Heart right ventricle (tissue), 16 donors: ENCODE results near the gene GZMA. TPM values are rescaled to one million over a fixed set of nuclear protein-coding genes. Genes with fewer than 3 reads are reported as not detected.
A peak's percentile ranks its signal among the peaks of the same experiment; 100 is the strongest.

Experiments used
- ATAC-seq, 8 donors: fragments of 200-7000 bp; cut with Tn5 transposase; one replicate each; pipeline ENCODE4 v1.9.1; 2020; ENCODE audit warnings: mild to moderate bottlenecking in 8 of 8, moderate library complexity in 8 of 8, moderate number of reproducible peaks in 1 of 8
- DNase-seq, 2 donors: peaks; one replicate each; pipeline ENCODE4 v3.0.0-alpha.2; 2020
- H3K27ac ChIP-seq, 10 donors: fragments of 200-600 bp; sonication (generic) in 2 of 10; one replicate each; pipeline versions ENCODE4 v1.5.0 to v1.8.0; 2020 to 2022; ENCODE audit warnings: mild to moderate bottlenecking in 3 of 10
- H3K27me3 ChIP-seq, 7 donors: fragments of 200-600 bp; one replicate each; pipeline ENCODE4 v1.8.0; 2021 to 2022; ENCODE audit warnings: mild to moderate bottlenecking in 2 of 7
- H3K36me3 ChIP-seq, 9 donors: fragments of 200-600 bp; sonication (generic) in 1 of 9; one replicate each; pipeline versions ENCODE4 v1.5.0 to v1.8.0; 2020 to 2022; ENCODE audit warnings: mild to moderate bottlenecking in 2 of 9
- H3K4me1 ChIP-seq, 9 donors: fragments of 200-600 bp; sonication (generic) in 1 of 9; one replicate each; pipeline versions ENCODE4 v1.5.0 to v1.8.0; 2020 to 2022; ENCODE audit warnings: mild to moderate bottlenecking in 4 of 9
- H3K4me3 ChIP-seq, 10 donors: fragments of 200-600 bp; sonication (generic) in 2 of 10; one replicate each; pipeline versions ENCODE4 v1.5.0 to v1.8.0; 2020 to 2022; ENCODE audit warnings: mild to moderate bottlenecking in 7 of 10, moderate library complexity in 2 of 10
- H3K9me3 ChIP-seq, 11 donors: fragments of 200-600 bp in 10 of 11; sonication (generic) in 2 of 11; one replicate each; pipeline versions ENCODE4 v1.5.0 to v1.8.0; 2013 to 2022; ENCODE audit warnings: mild to moderate bottlenecking in 2 of 11, control low read depth in 1 of 11, moderate library complexity in 1 of 11
- WGBS, 2 donors: extraction: QIAGEN DNeasy Blood & Tissue Kit; methylation state at CpG; one replicate each; pipeline ENCODE4 v1.1.7; 2013; ENCODE audit warnings: inconsistent platforms in 1 of 2; 5-methylcytosine and 5-hydroxymethylcytosine counted together
- intact Hi-C, 10 donors: fragments of 100-400 bp; cut with DNase I; formaldehyde crosslinking; loops; one replicate each; pipeline versions ENCODE4 v1.11.1 to v1.14.2; 2022
- polyA plus RNA-seq, 2 donors: library from polyadenylated mRNA; stranded (reverse); fragments of 200-250 nt; gene quantifications; one replicate each; pipeline ENCODE4 v1.2.3, GENCODE V29; 2013
- total RNA-seq, 10 donors: library from RNA; stranded (reverse); fragmentation: NEBNext Ultra II Directional in 3 of 10; extraction: Animal tissue kit (Norgen Biotek cat#: 25700) in 3 of 10; gene quantifications; one replicate each; pipeline versions ENCODE4 v1.2.1 to v1.2.4, GENCODE V29; 2021 to 2023
- TF ChIP-seq, protein P1 (sequence below), 9 donors: fragments of 200-600 bp; sonication (generic) in 2 of 9; IDR thresholded peaks; one replicate each; pipeline versions ENCODE4 v1.5.0 to v1.8.0; 2021 to 2022; ENCODE audit warnings: antibody characterized with exemption in 9 of 9, mild to moderate bottlenecking in 5 of 9, moderate library complexity in 1 of 9
- donor health status: Arrhythmogenic right ventricular cardiomyopathy.
- donor health status: ischemic (EF 13 %, LVEDD 7.1; RV severe dilation, severe dysfunction).
- donor health status: healthy with polysubstance abuse.
- donor health status: DM: no; HTN: yes; CAD: no.
- donor health status: DM: no; HTN: no; CAD: no.
- donor health status: ischemic (EF 25% LVEDD 6.9; RV normal size, moderate dysfunction).
- donor health status: ischemic (EF 25% LVEDD 5.7; RV mildly dilated, moderate dysfunction).
- donor health status: healthy.
- donor health status: DM: yes; HTN: yes; CAD: no.
- donor health status: Ischemic cardiomyopathy.
- donor health status: ischemic (EF 35%, LVEDD 5.7; RV mildly dilated, moderate dysfunction).
- donor health status: nonischemic (EF 11% LVEDD 7.7; RV severe dilation, severe dysfunction).
- donor health status: DM: yes; HTN: yes; CAD: no.
- donor health status: PGD.
- donor health status: ischemic (EF 29% LVEDD 5.4; RV normal size, mild dysfunction).
- donor health status: nonischemic (EF 23%, LVEDD 6.1; RV moderate dilation, normal function).

Gene GZMA
- total and polyA plus RNA-seq, 12 donors = 0.26 to 13.2 (median 0.78) TPM; not detected in 2

DNA sequence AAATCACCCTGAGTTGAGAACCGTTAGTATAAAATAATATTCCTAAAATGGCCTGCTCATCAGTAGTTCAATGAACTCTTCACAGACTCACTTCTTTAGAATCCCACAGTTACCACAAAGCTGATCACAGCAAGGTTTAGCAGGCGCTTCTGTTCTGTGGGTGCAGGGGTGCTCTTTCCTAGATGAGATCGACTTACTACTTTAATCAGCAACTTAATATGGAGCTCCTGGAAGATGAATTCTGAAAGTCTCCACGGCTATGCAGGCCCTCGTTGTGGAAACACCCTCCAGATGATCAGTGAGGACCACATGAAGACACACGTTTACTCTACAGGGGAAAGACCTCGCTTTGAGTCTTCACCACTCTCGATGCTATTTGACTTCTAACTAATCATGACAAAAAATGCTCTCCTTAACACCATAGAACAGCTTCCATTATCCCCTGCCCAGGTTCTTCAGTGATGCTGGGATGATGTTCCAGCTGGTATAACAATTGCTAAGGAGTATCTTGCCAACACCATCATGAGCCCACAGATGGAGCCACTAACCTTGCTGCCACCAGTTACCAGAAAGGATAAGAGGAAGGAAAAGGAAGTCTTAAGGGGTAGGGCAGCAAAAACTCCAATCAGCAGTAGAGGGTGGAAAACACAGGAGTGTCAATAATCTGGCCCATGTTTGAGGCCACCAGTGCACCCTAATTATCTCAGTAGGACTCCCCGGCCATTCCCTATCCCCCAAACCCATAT lies 39.7 kb downstream of the GZMA start:
- TF ChIP-seq, protein P1, sequence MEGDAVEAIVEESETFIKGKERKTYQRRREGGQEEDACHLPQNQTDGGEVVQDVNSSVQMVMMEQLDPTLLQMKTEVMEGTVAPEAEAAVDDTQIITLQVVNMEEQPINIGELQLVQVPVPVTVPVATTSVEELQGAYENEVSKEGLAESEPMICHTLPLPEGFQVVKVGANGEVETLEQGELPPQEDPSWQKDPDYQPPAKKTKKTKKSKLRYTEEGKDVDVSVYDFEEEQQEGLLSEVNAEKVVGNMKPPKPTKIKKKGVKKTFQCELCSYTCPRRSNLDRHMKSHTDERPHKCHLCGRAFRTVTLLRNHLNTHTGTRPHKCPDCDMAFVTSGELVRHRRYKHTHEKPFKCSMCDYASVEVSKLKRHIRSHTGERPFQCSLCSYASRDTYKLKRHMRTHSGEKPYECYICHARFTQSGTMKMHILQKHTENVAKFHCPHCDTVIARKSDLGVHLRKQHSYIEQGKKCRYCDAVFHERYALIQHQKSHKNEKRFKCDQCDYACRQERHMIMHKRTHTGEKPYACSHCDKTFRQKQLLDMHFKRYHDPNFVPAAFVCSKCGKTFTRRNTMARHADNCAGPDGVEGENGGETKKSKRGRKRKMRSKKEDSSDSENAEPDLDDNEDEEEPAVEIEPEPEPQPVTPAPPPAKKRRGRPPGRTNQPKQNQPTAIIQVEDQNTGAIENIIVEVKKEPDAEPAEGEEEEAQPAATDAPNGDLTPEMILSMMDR (IDR thresholded peaks at IDR 0.05) = no peak
- Histone ChIP-seq H3K36me3 (no peaks in the 10 kb centered on the region), H3K27me3 (peaks cover 0 to 46% (median 16%) of the 10 kb centered on the region in 7 donors), H3K27ac (no peak overlapping the region), H3K4me1 (peaks cover 0 to 7% (median 0%) of the 10 kb centered on the region in 9 donors), H3K9me3 (no peaks in the 10 kb centered on the region), H3K4me3 (no peak overlapping the region)
- 92% methylated on average over 9 of the region's 9 CpGs for WGBS, 2 donors
- intact Hi-C loops = loop anchor here in 4 of 10 donors (2.0 to 10.0 kb wide), 4 partner anchors 197 to 237 kb away; no protein-coding TSS in a partner anchor
- ATAC-seq (no peak), DNase-seq (no peak)

DNA sequence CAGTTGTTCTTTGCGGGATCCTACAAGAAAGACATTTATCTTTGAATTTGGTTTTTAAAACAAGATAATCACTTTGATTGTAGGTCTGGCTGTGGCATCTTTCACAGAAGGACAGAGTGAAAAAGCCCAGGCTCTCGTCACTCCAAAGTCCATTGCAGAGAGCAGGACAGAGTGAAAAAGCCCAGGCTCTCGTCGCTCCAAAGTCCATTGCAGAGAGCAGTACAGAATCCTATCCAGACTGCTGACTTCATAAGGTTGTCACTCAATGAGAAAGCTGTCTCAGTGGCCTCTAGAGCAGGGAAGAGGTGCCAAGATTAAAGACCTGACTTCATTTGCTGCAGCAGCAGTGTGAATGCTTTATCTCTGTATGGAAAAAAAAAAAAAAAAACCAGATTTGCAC lies 41.2 kb downstream of the GZMA start:
- Histone ChIP-seq H3K4me3 (no peak overlapping the region), H3K27ac (no peak overlapping the region), H3K9me3 (no peaks in the 10 kb centered on the region), H3K4me1 (peaks cover 0 to 7% (median 0%) of the 10 kb centered on the region in 9 donors), H3K36me3 (no peaks in the 10 kb centered on the region), H3K27me3 (peaks cover 0 to 43% (median 19%) of the 10 kb centered on the region in 7 donors)
- intact Hi-C loops = loop anchor here in 4 of 10 donors (2.0 to 10.0 kb wide), 4 partner anchors 199 to 239 kb away; no protein-coding TSS in a partner anchor
- TF ChIP-seq, protein P1 (IDR thresholded peaks at IDR 0.05) = no peak
- WGBS, 2 donors = 24 to 30% methylated on average over 4 of the region's 4 CpGs
- ATAC-seq = no peak
- DNase-seq = no peak

DNA sequence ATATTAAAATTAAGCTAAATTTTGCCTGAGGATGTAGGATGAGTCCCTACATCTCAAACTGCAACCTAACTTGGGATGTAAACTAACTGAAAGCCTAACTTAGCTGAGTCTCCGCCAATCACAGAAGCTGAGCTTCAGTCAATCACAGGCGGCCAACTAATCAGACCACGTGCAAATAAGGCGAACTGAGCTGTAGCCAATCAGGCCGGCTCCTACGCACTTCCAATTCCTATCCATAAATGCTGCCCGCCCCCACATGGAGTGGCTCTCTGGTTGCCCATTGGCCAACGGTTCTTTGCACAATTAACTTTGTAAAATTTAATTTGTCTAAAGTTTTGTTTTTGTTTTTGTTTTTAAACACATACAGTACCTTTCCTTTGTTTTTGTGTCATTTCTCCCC lies 43.6 kb downstream of the GZMA start:
- Histone ChIP-seq H3K27me3 (peaks cover 0 to 35% (median 22%) of the 10 kb centered on the region in 7 donors), H3K4me3 (no peak overlapping the region), H3K27ac (no peak overlapping the region), H3K36me3 (no peaks in the 10 kb centered on the region), H3K9me3 (no peaks in the 10 kb centered on the region), H3K4me1 (peaks cover 0 to 7% (median 0%) of the 10 kb centered on the region in 9 donors)
- ATAC-seq (no peak), DNase-seq (no peak)
- TF ChIP-seq, protein P1 (IDR thresholded peaks at IDR 0.05) = no peak
- 75 to 82% methylated on average over 8 of the region's 8 CpGs for WGBS, 2 donors
- intact Hi-C loops = loop anchor here (1.0 to 10.0 kb wide), 9 partner anchors 199 to 241 kb away; no protein-coding TSS in a partner anchor

DNA sequence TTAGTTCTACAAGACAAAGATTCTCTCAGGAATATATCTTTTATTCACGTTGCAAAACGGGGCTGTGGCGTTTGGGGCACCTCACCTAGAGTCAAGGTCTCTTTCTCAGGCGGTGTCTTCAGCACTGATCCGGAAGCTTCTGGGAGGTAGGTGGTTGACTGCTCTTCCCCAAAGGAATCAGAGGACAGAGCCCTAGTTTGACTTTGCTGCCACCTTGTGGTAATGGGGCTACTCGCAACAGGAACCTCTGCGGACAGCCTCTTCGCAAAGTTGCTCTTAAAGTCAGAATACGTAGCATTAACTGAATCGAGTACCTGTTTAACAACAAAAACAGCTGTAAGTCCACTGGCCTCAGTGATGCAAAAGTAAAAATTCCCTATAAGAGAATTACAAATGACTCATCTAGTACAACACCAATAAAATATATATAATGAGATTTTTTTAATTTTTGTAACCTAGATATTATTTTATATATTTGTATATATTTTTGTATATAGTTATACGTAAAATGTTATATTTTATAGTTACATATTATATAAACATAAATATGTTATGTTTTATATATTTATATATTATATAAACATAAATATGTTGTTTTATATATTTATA lies 44.2 kb downstream of the GZMA start:
- peaks cover 0 to 40% (median 24%) of the 10 kb centered on the region in 7 donors for H3K27me3 ChIP-seq
- WGBS, 2 donors = 8 to 10% methylated on average over 11 of the region's 11 CpGs
- peaks cover 0 to 7% (median 0%) of the 10 kb centered on the region in 9 donors for H3K4me1 ChIP-seq
- TF ChIP-seq, protein P1 (IDR thresholded peaks at IDR 0.05) = peak; percentile 76 to 98 (median 96)
- no peak overlapping the region for H3K4me3 ChIP-seq
- intact Hi-C loops = loop anchor here (1.0 to 10.0 kb wide), 9 partner anchors 199 to 242 kb away; no protein-coding TSS in a partner anchor
- ATAC-seq (peak in 7 of 8 donors; percentile 58 to 93 (median 78)), DNase-seq (peak; percentile 45 to 76)
- no peak overlapping the region for H3K27ac ChIP-seq
- H3K36me3 ChIP-seq = no peaks in the 10 kb centered on the region
- no peaks in the 10 kb centered on the region for H3K9me3 ChIP-seq
